ENCODE measurements around the gene KLHL1. TPM values are rescaled to one million over a fixed set of nuclear protein-coding genes. Genes with fewer than 3 reads are reported as not detected.

The KLHL1 gene
- total RNA-seq, 3 donors from 2014 or later (not counting 1 experiment from before 2014, with no cell fraction given), result not detected

GRCh38 chr13:69721631-69722030 lies 386.6 kb downstream of the KLHL1 start:
- Histone ChIP-seq H3K4me1 (ENCODE audit: control insufficient read depth, insufficient read depth, low read length) (no peaks in the 10 kb centered on the region), H3K27ac (ENCODE audit: low read length) (no peak overlapping the region), H3K9me3 (ENCODE audit: control insufficient read depth, insufficient read depth, low read length) (no peaks in the 10 kb centered on the region), H3K4me3 (ENCODE audit: low read length) (no peak overlapping the region), H3K27me3 (ENCODE audit: control insufficient read depth, insufficient read depth, low read length) (no peaks in the 10 kb centered on the region), H3K36me3 (ENCODE audit: control insufficient read depth, insufficient read depth, low read length) (no peaks in the 10 kb centered on the region)
- 77% methylated on average over 1 of the region's 1 CpG for WGBS (ENCODE audit: insufficient coverage)
- no peaks in the 10 kb centered on the region for H3K4me1 Mint-ChIP-seq
- no peak for ATAC-seq
- TF ChIP-seq CTCF (IDR thresholded peaks at IDR 0.05), result no peak
- no peaks in the 10 kb centered on the region for H3K27me3 Mint-ChIP-seq (ENCODE audit: low read depth in 2 of 2)
- H3K4me3 Mint-ChIP-seq, result no peak overlapping the region
- H3K36me3 Mint-ChIP-seq, result no peaks in the 10 kb centered on the region
- H3K9me3 Mint-ChIP-seq, result peaks cover 9 to 18% of the 10 kb centered on the region in 2 donors
- no peak for DNase-seq
- intact Hi-C loops (cut with micrococcal nuclease), result no loop called here
- H3K27ac Mint-ChIP-seq, result no peak overlapping the region

GRCh38 chr13:69720278-69720983 lies 387.8 kb downstream of the KLHL1 start:
- Histone ChIP-seq H3K36me3 (ENCODE audit: control insufficient read depth, insufficient read depth, low read length) (no peaks in the 10 kb centered on the region), H3K9me3 (ENCODE audit: control insufficient read depth, insufficient read depth, low read length) (no peaks in the 10 kb centered on the region), H3K27ac (ENCODE audit: low read length) (no peak overlapping the region), H3K4me3 (ENCODE audit: low read length) (no peak overlapping the region), H3K4me1 (ENCODE audit: control insufficient read depth, insufficient read depth, low read length) (no peaks in the 10 kb centered on the region), H3K27me3 (ENCODE audit: control insufficient read depth, insufficient read depth, low read length) (no peaks in the 10 kb centered on the region)
- Mint-ChIP-seq H3K9me3 (peaks cover 10 to 21% of the 10 kb centered on the region in 2 donors), H3K4me3 (no peak overlapping the region), H3K36me3 (no peaks in the 10 kb centered on the region), H3K27me3 (ENCODE audit: low read depth in 2 of 2) (no peaks in the 10 kb centered on the region), H3K27ac (no peak overlapping the region), H3K4me1 (no peaks in the 10 kb centered on the region)
- intact Hi-C loops (cut with micrococcal nuclease), result no loop called here
- no peak for TF ChIP-seq CTCF (IDR thresholded peaks at IDR 0.05)
- DNase-seq (no peak), ATAC-seq (no peak)

GRCh38 chr13:69706807-69707206 lies 401.4 kb downstream of the KLHL1 start:
- TF ChIP-seq CTCF (IDR thresholded peaks at IDR 0.05), result no peak
- DNase-seq, result no peak
- H3K4me1 Mint-ChIP-seq, result no peaks in the 10 kb centered on the region
- ATAC-seq, result no peak
- no peaks in the 10 kb centered on the region for H3K9me3 ChIP-seq (ENCODE audit: control insufficient read depth, insufficient read depth, low read length)
- H3K27me3 ChIP-seq (ENCODE audit: control insufficient read depth, insufficient read depth, low read length), result no peaks in the 10 kb centered on the region
- no peak overlapping the region for H3K4me3 ChIP-seq (ENCODE audit: low read length)
- no peak overlapping the region for H3K27ac ChIP-seq (ENCODE audit: low read length)
- no peaks in the 10 kb centered on the region for H3K36me3 ChIP-seq (ENCODE audit: control insufficient read depth, insufficient read depth, low read length)
- H3K4me1 ChIP-seq (ENCODE audit: control insufficient read depth, insufficient read depth, low read length), result no peaks in the 10 kb centered on the region
- H3K9me3 Mint-ChIP-seq, result peaks cover 3 to 12% of the 10 kb centered on the region in 2 donors
- intact Hi-C loops (cut with micrococcal nuclease), result no loop called here
- H3K27ac Mint-ChIP-seq, result no peak overlapping the region
- H3K4me3 Mint-ChIP-seq, result no peak overlapping the region
- H3K36me3 Mint-ChIP-seq, result no peaks in the 10 kb centered on the region
- no peaks in the 10 kb centered on the region for H3K27me3 Mint-ChIP-seq (ENCODE audit: low read depth in 2 of 2)

GRCh38 chr13:69704311-69704710 lies 403.9 kb downstream of the KLHL1 start:
- no peaks in the 10 kb centered on the region for H3K27me3 Mint-ChIP-seq (ENCODE audit: low read depth in 2 of 2)
- no peaks in the 10 kb centered on the region for H3K36me3 Mint-ChIP-seq
- no peaks in the 10 kb centered on the region for H3K4me1 Mint-ChIP-seq
- no peak overlapping the region for H3K27ac Mint-ChIP-seq
- intact Hi-C loops (cut with micrococcal nuclease), result no loop called here
- H3K4me3 Mint-ChIP-seq, result no peak overlapping the region
- H3K4me1 ChIP-seq (ENCODE audit: control insufficient read depth, insufficient read depth, low read length), result no peaks in the 10 kb centered on the region
- H3K9me3 ChIP-seq (ENCODE audit: control insufficient read depth, insufficient read depth, low read length), result no peaks in the 10 kb centered on the region
- H3K27me3 ChIP-seq (ENCODE audit: control insufficient read depth, insufficient read depth, low read length), result no peaks in the 10 kb centered on the region
- H3K4me3 ChIP-seq (ENCODE audit: low read length), result no peak overlapping the region
- H3K36me3 ChIP-seq (ENCODE audit: control insufficient read depth, insufficient read depth, low read length), result no peaks in the 10 kb centered on the region
- H3K27ac ChIP-seq (ENCODE audit: low read length), result no peak overlapping the region
- ATAC-seq (no peak), DNase-seq (no peak)
- TF ChIP-seq CTCF (IDR thresholded peaks at IDR 0.05), result no peak
- peaks cover 3 to 9% of the 10 kb centered on the region in 2 donors for H3K9me3 Mint-ChIP-seq
- WGBS (ENCODE audit: insufficient coverage), result 82% methylated on average over 1 of the region's 1 CpG

Measured in natural killer cell (primary cell).